ENCODE measurements around the gene OR9A2.
"Not testable (repeated sequence)": the region's sequence is repeated elsewhere in the genome, so short reads cannot be mapped to it uniquely, and the experiment has no call there.

The OR9A2 gene

DNA sequence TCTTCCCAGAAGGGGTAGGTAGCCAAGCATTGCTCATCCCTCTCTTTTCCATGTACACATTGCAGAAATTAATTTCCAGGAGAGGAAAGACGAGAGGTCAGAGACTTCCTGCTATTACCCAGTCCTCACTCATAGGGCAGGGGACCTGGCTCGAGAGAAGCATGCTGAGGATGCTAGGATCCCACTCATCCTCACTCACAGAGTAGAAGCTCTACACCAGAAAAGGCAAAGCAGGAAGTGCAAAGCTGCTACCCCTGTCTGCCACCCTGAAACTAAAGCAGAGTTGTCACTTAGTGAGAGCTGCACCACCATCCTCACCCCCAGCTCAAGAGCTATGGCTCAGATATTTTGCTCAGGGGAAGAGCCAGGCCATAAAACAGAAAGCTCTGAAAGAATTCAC is 9.9 kb downstream of the OR9A2 start:
- no peak for DNase-seq

DNA sequence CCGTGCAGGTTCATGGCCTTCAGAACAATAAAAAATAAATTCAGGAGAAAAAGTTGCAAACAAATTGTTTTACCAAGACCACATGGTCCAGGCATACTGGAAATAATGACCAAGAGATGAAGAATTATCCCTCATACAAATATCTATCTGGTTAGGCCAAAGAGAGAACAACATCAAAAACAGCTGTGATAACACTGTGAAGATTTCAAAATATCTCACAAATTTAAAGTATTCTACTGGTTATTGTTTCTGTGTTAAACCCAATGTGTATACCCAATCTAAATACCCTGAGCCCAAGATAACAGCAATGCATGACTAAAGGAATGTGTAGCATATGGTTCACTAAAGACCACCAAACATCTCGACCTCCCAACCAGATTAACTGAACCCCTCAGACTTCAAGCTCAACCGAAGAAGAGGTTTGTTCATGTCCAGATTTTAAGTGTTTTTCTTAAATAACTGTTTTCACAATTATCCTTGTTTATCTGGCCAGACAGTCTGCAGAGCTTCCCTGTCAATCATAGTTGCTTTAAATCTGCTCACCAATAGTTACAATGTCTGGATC is 10.9 kb downstream of the OR9A2 start:
- DNase-seq = no peak

DNA sequence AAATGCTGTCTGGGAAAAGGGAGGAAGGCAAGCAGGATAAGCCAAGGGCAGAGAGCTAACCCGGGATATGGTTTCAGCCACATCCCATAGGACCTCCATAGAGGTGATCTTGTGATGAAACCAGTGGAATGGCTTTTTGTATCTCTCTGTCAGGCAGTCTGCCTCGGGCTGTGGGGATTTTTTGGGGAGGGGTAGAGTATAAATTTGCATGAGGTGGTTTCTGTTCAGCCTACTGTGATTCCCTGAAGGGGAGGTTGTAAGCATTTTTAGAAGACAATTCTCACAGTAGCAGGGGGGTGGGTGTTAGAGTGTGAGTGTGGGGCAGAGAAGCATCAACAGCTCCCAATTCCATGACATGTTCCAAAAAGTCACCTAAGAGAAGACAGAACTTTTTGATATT is 11.8 kb downstream of the OR9A2 start:
- DNase-seq = no peak

DNA sequence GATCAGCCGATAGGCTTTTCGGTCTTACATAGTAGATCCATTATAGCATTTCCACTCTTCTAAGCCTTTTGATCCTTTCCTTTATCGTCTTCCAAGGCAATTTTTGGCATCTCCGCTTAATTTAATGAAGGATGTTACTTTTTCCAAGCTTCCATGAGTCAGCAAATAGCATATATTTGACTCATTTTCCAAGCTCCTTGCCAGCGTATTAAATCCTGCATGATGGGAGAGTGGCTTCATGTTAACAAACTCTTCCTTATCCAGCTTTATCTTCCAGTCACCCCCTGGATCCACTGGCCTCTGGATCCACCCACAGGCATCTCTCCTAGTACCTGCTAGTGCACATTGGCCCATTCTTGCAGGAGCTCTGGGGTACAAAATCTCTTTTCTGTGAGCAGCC is 13.0 kb downstream of the OR9A2 start:
- DNase-seq = no peak

DNA sequence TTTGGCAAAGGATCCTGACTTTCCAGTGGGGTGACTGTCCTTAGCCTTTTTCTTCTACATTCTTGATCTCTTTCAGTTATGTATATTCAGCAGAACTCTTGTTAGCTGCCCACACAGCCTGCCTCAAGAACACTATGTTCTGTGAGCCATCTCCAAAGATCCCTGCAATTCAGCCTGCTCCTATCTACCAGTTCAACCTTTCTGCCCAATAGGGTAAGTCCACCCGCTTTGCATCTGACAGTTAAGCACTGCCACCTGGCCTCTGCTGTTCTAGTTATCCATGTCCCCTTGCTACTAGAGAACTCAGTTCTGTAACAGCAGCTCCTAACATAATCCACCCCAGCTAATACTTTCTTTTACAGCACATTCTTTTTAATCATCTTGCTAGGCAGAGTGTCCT is 13.5 kb downstream of the OR9A2 start:
- DNase-seq = no peak

DNA sequence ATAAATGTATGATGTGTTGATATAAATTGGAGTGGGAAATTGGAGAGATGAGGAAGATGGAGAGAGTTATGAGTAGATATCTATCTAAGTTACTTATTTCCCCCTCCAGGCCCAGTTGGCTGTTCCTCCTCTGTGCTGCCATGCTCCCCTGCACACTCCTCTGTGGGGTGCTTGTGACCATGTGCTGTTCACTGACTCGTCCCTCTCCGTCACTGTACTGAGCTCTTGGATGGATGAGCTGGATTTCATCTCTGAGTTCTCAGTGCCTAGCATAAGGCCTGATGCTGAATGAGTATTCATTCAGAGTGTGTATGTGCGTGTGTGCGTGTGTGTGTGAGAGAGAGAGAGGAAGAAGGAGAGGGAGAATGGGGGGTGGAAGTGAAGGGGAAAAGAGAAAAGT is 14.5 kb downstream of the OR9A2 start:
- DNase-seq = no peak

DNA sequence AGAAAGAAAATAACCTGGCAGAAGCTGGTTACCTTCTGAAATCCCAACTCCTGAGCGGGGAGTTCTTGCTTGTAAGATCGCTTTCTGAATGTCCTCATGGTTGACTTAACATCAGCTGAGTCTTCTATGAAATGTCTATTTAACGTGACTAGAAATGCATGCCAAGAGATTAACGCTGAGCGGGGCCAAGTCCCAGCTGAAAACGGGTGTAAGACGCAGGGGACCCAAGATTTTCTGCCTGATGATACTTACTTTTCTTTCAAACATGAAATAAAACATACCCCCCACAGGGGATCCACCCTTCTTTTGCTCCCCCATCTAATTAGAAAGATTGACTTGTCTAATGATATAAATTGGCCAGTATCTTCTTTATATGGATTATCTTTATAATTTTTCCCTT is 14.9 kb downstream of the OR9A2 start:
- no peak for DNase-seq

DNA sequence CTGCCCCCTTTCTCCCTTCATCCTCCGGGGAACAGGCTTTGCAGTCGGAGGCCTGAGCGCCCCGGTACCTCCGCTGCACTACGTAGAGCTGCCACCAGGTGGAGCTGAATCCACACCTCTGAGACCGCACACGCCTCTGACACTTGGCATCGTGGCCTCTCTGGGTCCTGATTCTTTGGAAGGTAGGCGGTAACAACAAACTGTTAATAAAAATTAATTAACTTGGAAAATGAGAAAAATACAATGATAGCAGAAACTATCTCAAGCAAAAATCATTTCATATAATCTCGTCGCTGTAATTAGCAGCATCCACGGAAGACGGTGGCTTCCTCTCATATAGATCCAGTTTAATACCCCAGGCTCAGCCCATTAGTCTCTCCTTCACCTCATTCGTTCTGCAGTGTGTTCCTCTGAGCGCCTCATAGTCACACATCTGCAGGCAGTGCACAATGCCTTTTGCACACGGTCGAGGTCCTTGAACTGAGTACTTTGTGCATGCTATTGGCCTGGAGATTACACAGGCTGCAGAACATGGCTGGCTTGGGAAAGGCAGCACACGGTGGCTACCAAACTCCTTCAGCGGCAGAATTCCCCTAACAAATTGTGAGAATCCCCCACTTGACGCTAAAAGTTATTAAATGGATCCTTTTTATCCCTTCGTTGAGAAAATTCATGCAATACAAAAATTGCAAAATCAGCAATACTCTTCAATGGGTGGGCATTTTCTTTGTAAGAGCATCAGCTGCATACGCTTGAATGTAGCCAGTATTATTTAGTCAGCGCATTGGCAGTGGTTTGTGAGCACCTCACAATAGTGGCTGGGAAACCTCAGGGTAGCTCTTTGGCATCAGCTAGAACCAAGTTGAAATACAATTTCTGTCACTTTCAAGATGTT is 18.7 kb downstream of the OR9A2 start:
- peak; percentile 71 for DNase-seq

DNA sequence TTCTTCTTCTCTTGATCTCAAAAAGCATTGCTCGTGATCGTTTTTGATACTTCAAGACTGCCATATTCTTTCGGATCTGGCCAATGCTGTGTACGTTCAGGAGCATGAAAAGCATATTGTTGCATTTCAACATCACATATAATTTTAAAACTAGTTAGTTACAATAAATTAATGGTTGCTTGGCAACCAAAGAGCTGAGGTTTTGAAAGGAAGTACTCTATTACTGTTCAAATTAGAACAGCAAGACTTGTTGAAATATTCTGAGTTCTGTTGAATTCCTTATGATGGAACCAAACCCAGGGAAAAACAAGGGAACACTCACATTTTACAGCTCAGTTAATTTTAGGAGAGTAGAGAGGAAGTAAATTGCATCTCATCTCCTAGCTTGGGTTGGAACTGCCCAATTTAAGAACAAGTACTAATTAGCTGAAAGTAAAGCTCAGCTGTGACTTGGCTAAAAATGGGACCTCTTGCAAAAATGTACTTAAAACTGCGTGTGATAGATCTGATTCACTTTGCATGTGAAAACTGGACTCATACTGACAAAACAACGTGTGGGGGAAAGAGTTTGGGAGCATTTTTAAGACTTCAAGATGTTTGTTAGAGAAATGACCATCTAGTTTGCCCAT is 21.2 kb downstream of the OR9A2 start:
- DNase-seq = no peak

DNA sequence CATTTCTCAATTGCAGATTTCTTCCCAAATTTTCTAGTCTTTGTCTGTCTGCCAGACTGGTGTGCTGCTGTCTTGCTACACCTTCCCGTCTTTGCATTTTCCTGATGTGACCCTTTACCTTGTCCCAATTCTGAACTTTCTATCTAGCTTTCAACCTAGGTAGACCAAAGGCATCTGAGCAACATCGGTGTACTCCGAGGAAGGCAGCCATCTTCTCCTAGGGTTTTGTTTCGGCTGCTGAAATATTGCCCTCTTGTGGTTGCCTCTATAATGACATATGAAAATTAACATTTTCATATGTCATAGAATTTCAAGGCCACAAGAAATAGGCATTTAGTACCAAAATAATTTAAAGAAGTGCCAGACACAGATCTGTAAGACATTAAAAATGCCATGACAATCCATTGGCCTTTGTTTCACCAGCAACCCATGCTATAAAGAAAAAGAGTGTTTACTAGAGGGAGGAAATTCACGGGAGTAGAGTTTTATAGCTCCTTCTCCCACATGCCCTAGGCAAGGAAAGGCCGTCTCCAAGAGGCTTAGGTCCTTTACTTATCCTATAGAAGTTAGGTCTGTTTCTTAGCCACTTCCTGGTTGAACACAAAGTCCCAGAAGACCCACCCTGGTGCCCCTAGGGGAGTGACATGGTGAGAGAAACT is 23.4 kb downstream of the OR9A2 start:
- no peak for DNase-seq

DNA sequence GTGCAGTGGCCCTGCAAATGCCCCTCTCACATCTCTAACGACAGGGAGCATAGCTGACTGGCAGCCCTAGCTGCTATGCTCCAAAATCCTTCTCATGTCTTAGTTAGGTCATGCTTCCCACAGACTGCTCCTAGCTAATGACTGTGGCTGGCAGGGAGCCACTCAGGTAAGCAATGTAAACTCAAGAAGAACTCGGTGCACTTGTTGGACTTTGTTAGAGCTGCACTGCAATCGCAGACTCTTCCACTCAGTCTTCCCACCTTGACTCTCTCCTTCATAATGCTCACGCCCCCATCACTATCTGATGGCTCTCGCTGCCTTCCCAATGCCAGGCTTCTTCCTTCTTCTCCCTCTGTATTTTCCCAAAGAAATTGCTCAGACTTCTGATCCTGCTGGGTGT is 24.0 kb downstream of the OR9A2 start:
- no peak for DNase-seq

DNA sequence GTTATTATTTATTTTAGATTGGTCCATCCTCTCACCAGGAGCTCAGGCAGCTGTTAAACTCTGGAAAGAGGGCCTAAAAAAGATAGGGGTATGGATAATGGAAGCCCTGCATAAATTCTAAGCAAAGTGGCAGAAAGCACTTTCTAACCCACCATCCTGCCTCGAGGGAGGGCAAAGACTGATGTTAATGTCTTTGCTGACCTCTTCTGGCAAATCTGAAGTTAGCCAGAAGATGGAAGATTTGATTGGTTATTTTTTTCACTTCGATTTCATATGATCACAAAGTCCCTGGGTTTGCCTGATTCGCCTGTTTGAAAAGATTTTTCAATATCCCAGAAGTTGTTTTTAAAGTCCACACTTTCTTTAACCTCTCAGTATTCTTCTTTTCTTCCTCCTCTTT is 24.8 kb downstream of the OR9A2 start:
- DNase-seq = no peak

DNA sequence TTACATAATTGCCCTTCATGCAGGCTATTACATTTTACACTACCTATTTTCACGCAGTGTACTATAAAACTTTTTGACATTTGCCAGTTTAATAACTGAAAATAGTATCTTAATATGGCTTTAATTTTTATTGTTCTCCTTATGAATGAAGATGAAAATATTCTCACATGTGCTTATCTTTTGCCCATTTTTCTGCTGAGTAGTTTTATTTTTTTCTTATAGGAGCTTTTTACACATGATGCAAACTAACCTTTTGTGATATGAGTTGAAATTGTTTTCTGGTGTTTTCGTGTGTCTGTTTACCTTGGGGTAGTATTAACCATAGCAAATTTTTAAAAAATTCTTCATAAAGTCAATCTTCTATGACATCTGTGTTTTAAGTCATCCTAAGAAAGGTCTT is 26.3 kb downstream of the OR9A2 start:
- DNase-seq = no peak

DNA sequence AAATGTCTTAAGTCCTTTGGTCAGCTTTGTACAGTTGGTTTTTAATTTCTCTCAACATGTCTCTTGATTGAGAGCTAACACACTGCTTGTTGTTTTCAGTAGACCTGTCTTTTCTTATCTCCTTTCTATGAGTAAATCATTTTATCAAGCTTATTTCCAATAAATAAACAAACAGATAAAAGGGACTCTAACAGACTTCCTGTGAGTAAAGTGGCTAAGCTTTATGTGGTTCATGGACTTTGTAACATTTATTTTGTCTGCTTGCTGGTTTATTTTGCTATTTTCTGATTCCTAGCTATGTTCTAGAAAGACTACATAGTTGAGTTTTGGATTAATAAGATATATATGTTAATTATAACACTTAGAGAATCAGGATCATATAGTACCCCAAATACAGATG is 27.1 kb downstream of the OR9A2 start:
- no peak for DNase-seq

DNA sequence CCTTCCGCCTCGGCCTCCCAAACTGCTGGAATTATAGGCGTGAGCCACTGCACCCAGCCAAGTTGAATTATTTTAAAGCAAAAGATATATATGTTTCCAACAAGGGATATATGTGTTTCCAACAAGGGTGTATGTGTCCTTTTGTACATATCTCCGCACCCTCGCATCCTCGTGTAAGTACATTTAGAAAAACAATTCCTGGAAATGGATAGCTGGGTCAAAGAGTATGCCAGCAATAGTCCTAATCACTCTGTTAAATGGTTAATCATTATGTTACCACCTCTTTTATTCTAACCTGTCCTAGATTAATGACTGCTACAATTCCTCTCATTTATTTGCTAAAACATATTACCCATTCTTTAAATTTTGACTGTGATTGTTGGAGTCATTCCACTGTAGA is 28.0 kb downstream of the OR9A2 start:
- no peak for DNase-seq

DNA sequence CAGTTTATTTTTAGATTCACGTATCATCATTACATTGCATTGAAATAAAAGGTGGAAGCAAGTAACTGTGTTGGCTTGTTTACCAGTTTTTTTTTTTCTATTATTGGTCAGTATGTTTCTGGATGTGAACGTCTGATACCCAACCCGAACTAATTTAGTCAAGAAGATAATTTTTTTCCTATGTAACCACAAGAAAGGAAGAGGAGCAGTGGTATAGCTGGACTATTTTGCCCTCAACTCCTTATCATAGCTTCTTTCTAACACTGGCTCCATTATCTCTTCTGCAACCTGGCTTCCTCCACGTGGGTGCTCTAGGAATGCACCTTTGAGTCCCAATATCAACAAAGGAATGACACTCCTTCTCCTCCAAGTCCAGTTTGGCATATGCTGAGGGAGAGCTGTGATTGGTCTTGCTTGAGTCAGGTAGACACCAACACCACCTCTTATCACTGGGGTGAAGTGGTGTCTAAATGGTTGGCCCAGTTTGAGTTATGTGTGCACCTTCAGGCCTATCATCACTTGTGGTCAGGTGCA is 29.4 kb downstream of the OR9A2 start:
- no peak for DNase-seq

DNA sequence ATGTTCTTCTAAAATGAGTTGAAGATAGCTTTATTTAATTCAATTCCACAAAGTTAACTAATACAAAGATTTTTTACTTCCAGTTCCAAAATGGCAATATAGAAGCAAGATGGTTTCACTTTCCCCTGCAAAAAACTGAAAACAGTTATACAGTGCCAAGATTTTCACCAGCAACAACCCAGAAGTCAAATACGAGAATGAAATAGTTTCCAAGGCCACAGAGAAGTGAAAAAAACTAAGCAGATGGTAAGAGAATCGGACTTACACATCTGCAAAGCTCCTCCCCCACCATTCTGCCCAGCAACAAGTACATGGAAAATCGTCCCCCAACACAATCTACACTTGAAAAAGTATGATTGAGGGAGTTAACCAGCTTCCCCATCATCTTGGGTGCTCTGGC is 34.5 kb downstream of the OR9A2 start:
- no peak for DNase-seq

DNA sequence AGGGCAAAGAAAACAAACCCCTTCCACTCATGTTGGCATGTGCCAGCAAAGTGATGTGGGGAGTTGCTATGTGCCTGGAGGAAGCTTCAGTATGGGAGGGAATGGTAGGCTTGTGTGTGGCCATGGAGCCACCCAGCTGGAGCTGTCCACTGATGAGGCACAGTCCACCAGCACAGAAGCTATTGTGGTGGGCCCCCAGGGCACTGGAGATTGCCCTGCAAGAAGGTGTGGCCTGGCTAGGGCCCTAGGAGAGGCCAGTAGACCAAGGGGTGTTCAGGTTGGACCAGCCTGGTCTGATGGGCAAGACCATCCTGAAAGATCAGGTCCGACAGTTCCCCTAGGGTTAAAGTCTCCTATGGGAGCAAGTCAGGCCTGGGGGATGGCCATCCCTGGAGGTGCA is 42.6 kb downstream of the OR9A2 start:
- DNase-seq = no peak

DNA sequence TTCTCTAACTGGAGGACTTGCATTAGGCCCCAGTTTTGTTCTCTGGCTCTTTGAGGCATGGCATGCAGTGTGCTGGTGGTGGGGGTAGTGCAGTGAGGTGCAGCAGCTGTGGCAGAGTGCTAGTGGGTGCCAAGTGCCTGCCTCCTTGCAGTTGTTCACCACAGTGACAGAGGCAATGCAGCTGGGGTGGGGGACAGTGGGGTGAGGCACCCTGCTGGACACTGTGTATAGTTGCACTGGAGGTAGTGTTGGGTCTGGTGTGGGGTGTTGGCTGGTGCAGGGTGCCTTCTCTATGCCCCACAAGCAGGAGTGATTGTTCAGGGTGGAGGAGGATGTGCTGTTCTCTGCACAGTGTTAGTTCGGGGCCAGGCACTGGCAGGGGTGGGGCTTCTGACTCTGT is 43.1 kb downstream of the OR9A2 start:
- no peak for DNase-seq

DNA sequence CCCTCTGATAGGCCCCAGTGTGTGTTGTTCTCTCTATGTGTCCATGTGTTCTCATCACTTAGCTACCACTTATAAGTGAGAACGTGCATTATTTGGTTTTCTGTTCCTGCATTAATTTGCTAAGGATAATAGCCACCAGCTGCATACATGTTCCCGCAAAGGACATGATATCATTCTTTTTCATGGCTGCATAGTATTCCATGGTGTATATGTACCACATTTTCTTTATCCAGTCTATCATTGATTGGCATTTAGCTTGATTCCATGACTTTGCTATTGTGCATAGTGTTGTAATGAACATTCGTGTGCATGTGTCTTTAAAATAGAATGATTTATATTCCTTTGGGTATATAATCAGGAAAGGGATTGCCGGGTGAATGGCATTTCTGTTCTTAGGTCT is 48.5 kb downstream of the OR9A2 start:
- DNase-seq = not testable (repeated sequence)
